SIG-M5 treated with dmso at 0.1 percent for 504 hours (cell line): ENCODE measurements around the gene PNPT1.

Experiments
- DNase-seq: peaks from one replicate; lab custom pipeline; 2025; ENCODE audit not compliant: unreplicated experiment; lab: John Stamatoyannopoulos, UW

The PNPT1 gene

GRCh38 chr2:55672630-55673029 lies 21.0 kb downstream of the PNPT1 start:
- no peak for DNase-seq

- DNase-seq: no peak
Measured at GRCh38 chr2:55668956-55669355, 24.7 kb downstream of the PNPT1 start.

- DNase-seq: no peak
Measured at GRCh38 chr2:55653255-55653654, 40.4 kb downstream of the PNPT1 start.

- no peak for DNase-seq
Measured at GRCh38 chr2:55649211-55649610, 44.4 kb downstream of the PNPT1 start.

- DNase-seq: no peak
Measured at GRCh38 chr2:55636831-55637230, 56.8 kb downstream of the PNPT1 start.

- DNase-seq: no peak
Measured at GRCh38 chr2:55628931-55629330, 64.7 kb downstream of the PNPT1 start.

GRCh38 chr2:55627915-55628314 lies 65.7 kb downstream of the PNPT1 start:
- no peak for DNase-seq

GRCh38 chr2:55621802-55622201 lies 71.8 kb downstream of the PNPT1 start:
- DNase-seq: no peak

GRCh38 chr2:55620123-55620779 lies 73.4 kb downstream of the PNPT1 start:
- DNase-seq: peak; percentile 64

GRCh38 chr2:55618275-55619055 lies 75.2 kb downstream of the PNPT1 start:
- DNase-seq: peak; percentile 69

GRCh38 chr2:55618025-55618274 lies 75.7 kb downstream of the PNPT1 start:
- no peak for DNase-seq

- DNase-seq: peak; percentile 99
Measured at GRCh38 chr2:55617175-55618024, 76.2 kb downstream of the PNPT1 start, which contains the start of gene PPP4R3B. Gene PPP4R3B (minus strand): TSS chr2:55617622. CDS start chr2:55617285, 337 bp downstream.

GRCh38 chr2:55616551-55617174 lies 77.0 kb downstream of the PNPT1 start:
- peak; percentile 75 for DNase-seq

- no peak for DNase-seq
Measured at GRCh38 chr2:55611997-55612396, 81.6 kb downstream of the PNPT1 start.

- DNase-seq: no peak
Measured at GRCh38 chr2:55610954-55611743, 82.5 kb downstream of the PNPT1 start.

GRCh38 chr2:55609938-55610578 lies 83.6 kb downstream of the PNPT1 start:
- no peak for DNase-seq

GRCh38 chr2:55609193-55609794 lies 84.3 kb downstream of the PNPT1 start:
- DNase-seq: no peak

GRCh38 chr2:55607717-55608116 lies 85.9 kb downstream of the PNPT1 start:
- DNase-seq: no peak

GRCh38 chr2:55604027-55604565 lies 89.5 kb downstream of the PNPT1 start:
- DNase-seq: no peak
